ENCODE results near the gene CLCNKB. TPM values are rescaled to one million over a fixed set of nuclear protein-coding genes. Genes with fewer than 3 reads are reported as not detected.

The CLCNKB gene
- total RNA-seq, 1 experiment from 2014 or later, result 1.1 TPM

DNA sequence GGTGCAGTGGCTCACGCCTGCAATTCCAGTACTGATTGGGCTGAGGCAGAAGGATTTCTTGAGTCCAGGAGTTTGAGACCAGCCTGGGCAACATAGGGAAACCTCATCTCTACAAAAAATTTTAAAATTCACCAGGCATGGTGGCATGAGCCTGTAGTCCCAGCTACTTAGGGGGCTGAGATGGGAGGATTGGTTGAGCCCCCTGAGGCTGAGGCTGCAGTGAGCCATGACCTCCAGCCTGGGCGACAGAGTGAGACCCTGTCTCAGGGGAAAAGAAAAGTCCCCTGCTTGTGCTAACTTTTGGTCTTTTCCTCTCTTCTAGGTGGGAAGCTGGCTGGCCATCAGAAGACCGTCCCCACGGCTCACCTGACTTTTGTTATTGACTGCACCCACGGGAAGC lies 38.0 kb upstream of the CLCNKB start:
- H4K20me1 ChIP-seq (ENCODE audit: insufficient read depth), result no peaks in the 10 kb centered on the region
- H3K4me1 ChIP-seq (replicated peaks; ENCODE audit: insufficient read depth), result no peaks in the 10 kb centered on the region; the same call in 1 of the 2 replicates
- H3K79me2 ChIP-seq (ENCODE audit: low read depth), result no peaks in the 10 kb centered on the region
- no peak overlapping the region for H3K27ac ChIP-seq
- BruUV-seq (replicated peaks), result no TSS peak
- H3K4me3 ChIP-seq, result no peak overlapping the region
- CTCF ChIA-PET, result no interaction called here
- POLR2A ChIA-PET (ENCODE audit: unreplicated experiment), result no interaction called here
- no peaks in the 10 kb centered on the region for H3K9me2 ChIP-seq (ENCODE audit: insufficient read depth)
- no peak overlapping the region for H2AFZ ChIP-seq
- H3K9me3 ChIP-seq (ENCODE audit: insufficient read depth, low read depth), result no peaks in the 10 kb centered on the region
- no peak for DNase-seq
- TF ChIP-seq, protein P1, sequence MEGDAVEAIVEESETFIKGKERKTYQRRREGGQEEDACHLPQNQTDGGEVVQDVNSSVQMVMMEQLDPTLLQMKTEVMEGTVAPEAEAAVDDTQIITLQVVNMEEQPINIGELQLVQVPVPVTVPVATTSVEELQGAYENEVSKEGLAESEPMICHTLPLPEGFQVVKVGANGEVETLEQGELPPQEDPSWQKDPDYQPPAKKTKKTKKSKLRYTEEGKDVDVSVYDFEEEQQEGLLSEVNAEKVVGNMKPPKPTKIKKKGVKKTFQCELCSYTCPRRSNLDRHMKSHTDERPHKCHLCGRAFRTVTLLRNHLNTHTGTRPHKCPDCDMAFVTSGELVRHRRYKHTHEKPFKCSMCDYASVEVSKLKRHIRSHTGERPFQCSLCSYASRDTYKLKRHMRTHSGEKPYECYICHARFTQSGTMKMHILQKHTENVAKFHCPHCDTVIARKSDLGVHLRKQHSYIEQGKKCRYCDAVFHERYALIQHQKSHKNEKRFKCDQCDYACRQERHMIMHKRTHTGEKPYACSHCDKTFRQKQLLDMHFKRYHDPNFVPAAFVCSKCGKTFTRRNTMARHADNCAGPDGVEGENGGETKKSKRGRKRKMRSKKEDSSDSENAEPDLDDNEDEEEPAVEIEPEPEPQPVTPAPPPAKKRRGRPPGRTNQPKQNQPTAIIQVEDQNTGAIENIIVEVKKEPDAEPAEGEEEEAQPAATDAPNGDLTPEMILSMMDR (conservative IDR thresholded peaks at IDR 0.05), result no peak
- no peak for TF ChIP-seq EZH2 (IDR thresholded peaks at IDR 0.05; ENCODE audit: low read depth)
- no peaks in the 10 kb centered on the region; the same call in 1 of the 2 replicates for H3F3A ChIP-seq (ENCODE audit: insufficient read depth, low read depth)
- intact Hi-C loops (cut with micrococcal nuclease; ENCODE audit: unreplicated experiment), result loop anchor here (5.0 kb wide), 1 partner anchor 237 kb away; no protein-coding TSS in a partner anchor
- H3K27me3 ChIP-seq (ENCODE audit: insufficient read depth, low read depth), result no peaks in the 10 kb centered on the region
- H3K36me3 ChIP-seq (ENCODE audit: low read depth), result no peaks in the 10 kb centered on the region
- no peak overlapping the region for H3K4me2 ChIP-seq

DNA sequence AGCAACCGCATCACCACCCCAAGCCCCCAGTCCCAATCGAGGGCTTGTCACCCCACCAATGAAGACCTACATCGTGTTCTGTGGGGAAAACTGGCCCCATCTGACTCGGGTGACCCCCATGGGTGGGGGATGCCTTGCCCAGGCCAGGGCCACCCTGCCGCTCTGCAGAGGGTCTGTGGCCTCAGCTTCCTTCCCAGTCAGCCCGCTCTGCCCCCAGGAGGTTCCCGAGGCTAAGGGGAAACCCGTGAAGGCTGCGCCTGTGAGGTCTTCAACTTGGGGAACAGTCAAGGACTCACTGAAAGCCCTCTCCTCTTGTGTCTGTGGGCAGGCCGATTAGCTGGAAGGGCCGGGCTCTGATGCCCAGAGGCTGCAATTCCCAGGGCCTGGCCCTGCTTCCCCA lies 37.6 kb upstream of the CLCNKB start:
- H3K4me1 ChIP-seq (replicated peaks; ENCODE audit: insufficient read depth), result no peaks in the 10 kb centered on the region; the same call in 1 of the 2 replicates
- intact Hi-C loops (cut with micrococcal nuclease; ENCODE audit: unreplicated experiment), result loop anchor here (2.0 to 5.0 kb wide), 2 partner anchors 213 to 236 kb away; no protein-coding TSS in a partner anchor
- no peaks in the 10 kb centered on the region for H3K27me3 ChIP-seq (ENCODE audit: insufficient read depth, low read depth)
- no peaks in the 10 kb centered on the region; the same call in 1 of the 2 replicates for H3F3A ChIP-seq (ENCODE audit: insufficient read depth, low read depth)
- H4K20me1 ChIP-seq (ENCODE audit: insufficient read depth), result no peaks in the 10 kb centered on the region
- no peak overlapping the region for H2AFZ ChIP-seq
- H3K9me3 ChIP-seq (ENCODE audit: insufficient read depth, low read depth), result no peaks in the 10 kb centered on the region
- no peak overlapping the region for H3K27ac ChIP-seq
- no peaks in the 10 kb centered on the region for H3K36me3 ChIP-seq (ENCODE audit: low read depth)
- ChIA-PET CTCF (no interaction called here), POLR2A (ENCODE audit: unreplicated experiment) (no interaction called here)
- DNase-seq, result no peak
- no peak for TF ChIP-seq EZH2 (IDR thresholded peaks at IDR 0.05; ENCODE audit: low read depth)
- TF ChIP-seq, protein P1 (conservative IDR thresholded peaks at IDR 0.05), result no peak
- H3K4me3 ChIP-seq, result no peak overlapping the region
- BruUV-seq (replicated peaks), result no TSS peak
- no peaks in the 10 kb centered on the region for H3K9me2 ChIP-seq (ENCODE audit: insufficient read depth)
- H3K79me2 ChIP-seq (ENCODE audit: low read depth), result no peaks in the 10 kb centered on the region
- no peak overlapping the region for H3K4me2 ChIP-seq

DNA sequence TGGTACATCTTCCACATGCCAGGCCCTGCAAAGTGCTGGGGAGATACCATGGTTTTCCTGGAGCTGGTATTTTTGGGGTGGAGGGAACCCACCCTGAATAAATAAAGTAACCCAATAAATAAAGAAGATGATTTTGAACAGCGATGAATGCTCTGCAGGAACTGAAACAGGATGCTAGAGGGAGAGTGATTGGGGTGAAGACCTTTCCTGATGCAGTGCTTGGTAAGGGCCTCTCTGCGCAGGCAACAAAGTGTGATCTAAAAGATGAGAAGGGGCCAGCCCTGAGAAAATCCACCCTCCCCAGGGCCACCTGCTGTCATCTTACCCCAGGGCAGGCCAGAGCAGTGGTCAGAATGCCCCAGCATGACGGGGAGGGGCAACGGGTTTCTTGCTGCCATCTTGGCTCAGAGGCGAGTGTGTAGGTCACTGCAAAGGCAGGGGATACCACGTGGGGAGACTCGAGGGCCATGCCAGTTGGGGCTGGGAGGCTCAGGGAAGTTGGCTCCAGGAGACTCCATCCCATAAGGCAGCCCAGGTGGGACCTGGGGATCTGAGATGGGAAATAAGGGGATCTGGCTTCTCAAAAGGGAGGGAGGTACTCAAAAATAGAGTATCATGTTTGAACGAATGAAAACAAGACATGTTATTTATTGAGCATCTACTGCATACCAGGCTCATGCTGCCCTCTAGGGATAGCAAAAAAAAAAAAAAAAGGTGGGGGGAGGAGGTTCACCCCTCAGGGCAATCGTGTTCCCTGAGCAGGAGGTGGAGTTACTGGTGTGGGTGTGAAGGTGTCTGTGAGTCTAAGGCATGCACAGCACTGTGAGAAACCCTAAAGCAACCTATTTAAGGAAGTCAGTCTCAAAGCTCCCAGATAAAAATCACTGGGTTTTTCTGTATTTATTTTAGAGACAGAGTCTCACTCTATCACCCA lies 36.8 kb upstream of the CLCNKB start:
- intact Hi-C loops (cut with micrococcal nuclease; ENCODE audit: unreplicated experiment), result loop anchor here (2.0 to 5.0 kb wide), 2 partner anchors 214 to 235 kb away; no protein-coding TSS in a partner anchor
- H4K20me1 ChIP-seq (ENCODE audit: insufficient read depth), result no peaks in the 10 kb centered on the region
- no peak overlapping the region for H3K27ac ChIP-seq
- peak; percentile 40 to 52 for DNase-seq
- POLR2A ChIA-PET (ENCODE audit: unreplicated experiment), result interaction anchor here (0.6 to 0.7 kb wide), 2 partner anchors 68 to 614 kb away, joined by 3 read pairs; no protein-coding TSS in a partner anchor
- no peak overlapping the region for H3K4me2 ChIP-seq
- no TSS peak for BruUV-seq (replicated peaks)
- CTCF ChIA-PET, result interaction anchor here (0.6 to 0.7 kb wide), 2 partner anchors 206 to 244 kb away, joined by 3 to 17 read pairs; no protein-coding TSS in a partner anchor
- H3K4me3 ChIP-seq, result no peak overlapping the region
- no peaks in the 10 kb centered on the region for H3K36me3 ChIP-seq (ENCODE audit: low read depth)
- no peaks in the 10 kb centered on the region for H3K27me3 ChIP-seq (ENCODE audit: insufficient read depth, low read depth)
- TF ChIP-seq, protein P1 (conservative IDR thresholded peaks at IDR 0.05), result no peak; the same call in 1 of the 2 replicates
- no peak for TF ChIP-seq EZH2 (IDR thresholded peaks at IDR 0.05; ENCODE audit: low read depth)
- H2AFZ ChIP-seq, result no peak overlapping the region
- no peaks in the 10 kb centered on the region for H3K79me2 ChIP-seq (ENCODE audit: low read depth)
- H3K9me2 ChIP-seq (ENCODE audit: insufficient read depth), result no peaks in the 10 kb centered on the region
- H3F3A ChIP-seq (ENCODE audit: insufficient read depth, low read depth), result no peaks in the 10 kb centered on the region; the same call in 1 of the 2 replicates
- no peaks in the 10 kb centered on the region for H3K9me3 ChIP-seq (ENCODE audit: insufficient read depth, low read depth)
- H3K4me1 ChIP-seq (replicated peaks; ENCODE audit: insufficient read depth), result no peaks in the 10 kb centered on the region; the same call in 1 of the 2 replicates

Measured in PC-9 (cell line).